ENCODE data around the gene CPOX. TPM values are rescaled to one million over a fixed set of nuclear protein-coding genes. Genes with fewer than 3 reads are reported as not detected.
A peak's percentile ranks its signal among the peaks of the same experiment; 100 is the strongest.

CPOX gene
- total RNA-seq, 3 donors from 2014 or later: 16.2 to 17.9 (median 17.6) TPM

GRCh38 chr3:98536456-98537017 is 56.9 kb downstream of the CPOX start:
- Histone ChIP-seq H3K4me1 (ENCODE audit: low read depth) (no peaks in the 10 kb centered on the region), H3K9me3 (no peaks in the 10 kb centered on the region), H3K36me3 (ENCODE audit: low read depth) (no peaks in the 10 kb centered on the region), H3K4me3 (no peak overlapping the region)
- ATAC-seq (peak; percentile 41), DNase-seq (no peak)
- intact Hi-C loops (cut with DNase I, micrococcal nuclease): no loop called here
- TF ChIP-seq CTCF (IDR thresholded peaks at IDR 0.05): no peak

DNA sequence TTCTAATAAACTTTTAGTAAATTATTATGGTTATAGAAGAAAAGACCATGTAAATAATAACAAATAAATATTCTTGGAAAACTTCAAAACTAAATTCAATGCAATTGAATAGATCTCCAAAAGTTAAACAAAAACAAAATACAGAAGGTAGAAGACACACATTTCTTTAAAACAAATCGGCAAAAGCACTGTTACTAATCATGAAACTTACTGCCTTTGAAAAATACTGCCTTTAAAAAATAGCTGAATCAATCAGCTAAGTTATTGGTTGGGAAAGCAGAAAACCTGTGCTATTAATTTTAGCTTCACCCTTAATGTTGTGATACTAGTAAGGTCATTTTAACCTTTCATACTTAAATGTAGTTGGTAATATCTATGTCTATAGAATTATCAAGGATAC is 58.7 kb downstream of the CPOX start:
- no peak overlapping the region for H3K4me3 ChIP-seq
- DNase-seq: no peak
- no peaks in the 10 kb centered on the region for H3K36me3 ChIP-seq (ENCODE audit: low read depth)
- no peaks in the 10 kb centered on the region for H3K4me1 ChIP-seq (ENCODE audit: low read depth)
- TF ChIP-seq CTCF (IDR thresholded peaks at IDR 0.05): no peak
- H3K9me3 ChIP-seq: no peaks in the 10 kb centered on the region
- intact Hi-C loops (cut with DNase I, micrococcal nuclease): no loop called here
- no peak for ATAC-seq

DNA sequence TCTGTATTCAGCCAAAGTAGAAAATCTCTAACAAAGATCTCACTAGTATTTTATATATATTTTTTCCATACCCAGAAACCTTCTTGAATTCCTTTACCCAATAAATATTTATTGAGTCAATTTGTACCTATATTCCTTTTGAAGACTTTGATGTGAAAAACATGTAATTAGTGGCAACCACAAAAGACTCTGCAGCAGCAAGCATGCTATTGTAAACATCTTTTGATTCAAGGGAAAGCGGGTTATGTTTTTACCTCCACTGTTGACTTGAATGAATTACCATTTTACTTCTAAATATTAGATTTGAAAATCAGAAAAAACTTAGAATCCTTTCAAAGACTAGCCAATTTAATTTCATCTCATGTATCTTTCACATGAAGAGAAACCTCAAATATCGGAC is 59.2 kb downstream of the CPOX start:
- DNase-seq: no peak
- intact Hi-C loops (cut with DNase I, micrococcal nuclease): no loop called here

GRCh38 chr3:98532709-98533571 is 60.5 kb downstream of the CPOX start:
- no peak for TF ChIP-seq CTCF (IDR thresholded peaks at IDR 0.05)
- Histone ChIP-seq H3K36me3 (ENCODE audit: low read depth) (no peaks in the 10 kb centered on the region), H3K9me3 (no peaks in the 10 kb centered on the region), H3K4me3 (peak overlapping the region; percentile 20), H3K4me1 (ENCODE audit: low read depth) (no peaks in the 10 kb centered on the region)
- DNase-seq: no peak
- intact Hi-C loops (cut with DNase I, micrococcal nuclease): no loop called here
- peak; percentile 21 for ATAC-seq

More for the DNA sequence above, 59.2 kb downstream of the CPOX start:
- Histone ChIP-seq H3K4me3 (no peak overlapping the region), H3K4me1 (ENCODE audit: low read depth) (no peaks in the 10 kb centered on the region), H3K36me3 (ENCODE audit: low read depth) (no peaks in the 10 kb centered on the region), H3K9me3 (no peaks in the 10 kb centered on the region)
- no peak for ATAC-seq
- TF ChIP-seq CTCF (IDR thresholded peaks at IDR 0.05): no peak

- TF ChIP-seq CTCF (IDR thresholded peaks at IDR 0.05): no peak
- H3K4me1 ChIP-seq (ENCODE audit: low read depth): no peaks in the 10 kb centered on the region
- no peaks in the 10 kb centered on the region for H3K9me3 ChIP-seq
- H3K4me3 ChIP-seq: peak overlapping the region; percentile 20
- no peak for DNase-seq
- intact Hi-C loops (cut with DNase I, micrococcal nuclease): no loop called here
- no peaks in the 10 kb centered on the region for H3K36me3 ChIP-seq (ENCODE audit: low read depth)
- ATAC-seq: peak; percentile 29
These were observed 61.2 kb downstream of the CPOX start for GRCh38 chr3:98532275-98532637.
